Muscle layer of duodenum (tissue), 2 donors: ENCODE results near the gene DDX51.
"Not testable (repeated sequence)": the region's sequence is repeated elsewhere in the genome, so short reads cannot be mapped to it uniquely, and the experiment has no call there.

Source experiments
- H3K27ac ChIP-seq: one replicate; pipeline ENCODE4 v1.7.0; 2013; ENCODE audit warnings: mild to moderate bottlenecking, low read length
- H3K27me3 ChIP-seq: one replicate; pipeline ENCODE4 v1.7.0; 2013; ENCODE audit warnings: low read depth, mild to moderate bottlenecking, control low read depth, low read length
- H3K36me3 ChIP-seq, 2 donors: one replicate each; pipeline ENCODE4 v1.7.0; 2013; ENCODE audit warnings: low read length in 2 of 2, control low read depth in 1 of 2, mild to moderate bottlenecking in 1 of 2; ENCODE audit not compliant: insufficient read depth in 2 of 2, control insufficient read depth in 1 of 2
- H3K4me1 ChIP-seq, 2 donors: one replicate each; pipeline ENCODE4 v1.7.0; 2013; ENCODE audit warnings: low read length in 2 of 2, mild to moderate bottlenecking in 2 of 2, control low read depth in 1 of 2, moderate library complexity in 1 of 2; ENCODE audit not compliant: insufficient read depth in 2 of 2, control insufficient read depth in 1 of 2
- H3K4me3 ChIP-seq, 2 donors: one replicate each; pipeline ENCODE4 v1.7.0; 2013; ENCODE audit warnings: low read length in 2 of 2, low read depth in 1 of 2, mild to moderate bottlenecking in 1 of 2
- H3K9me3 ChIP-seq, 2 donors: one replicate each; pipeline ENCODE4 v1.7.0; 2013; ENCODE audit warnings: low read length in 2 of 2, control low read depth in 1 of 2, mild to moderate bottlenecking in 1 of 2; ENCODE audit not compliant: control insufficient read depth in 1 of 2
- donor health status: healthy.

Gene DDX51

DNA sequence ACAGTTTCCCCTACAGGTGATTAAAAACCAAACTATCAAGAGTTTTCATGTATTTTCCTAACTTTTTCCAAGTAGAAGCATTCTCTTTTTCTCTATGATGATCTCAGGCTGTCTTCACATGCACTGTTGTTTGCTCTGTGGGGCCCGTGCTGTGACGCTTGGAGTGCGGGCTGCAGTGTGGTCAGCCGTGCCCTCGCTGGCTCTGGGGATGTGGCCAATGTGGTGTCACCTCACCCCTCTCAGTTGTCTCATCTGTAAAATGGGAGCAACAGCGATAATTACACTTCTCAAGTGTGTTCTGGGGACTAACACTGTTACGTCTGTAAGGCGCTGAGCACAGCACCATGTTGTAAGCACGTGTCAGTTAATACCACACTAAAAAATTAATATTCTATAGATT, 28.6 kb downstream of the DDX51 start:
- Histone ChIP-seq H3K9me3 (no peaks in the 10 kb centered on the region), H3K4me1 (no peaks in the 10 kb centered on the region), H3K27me3 (no peaks in the 10 kb centered on the region), H3K4me3 (no peak overlapping the region), H3K36me3 (peaks cover 20 to 67% of the 10 kb centered on the region in 2 donors), H3K27ac (no peak overlapping the region)

DNA sequence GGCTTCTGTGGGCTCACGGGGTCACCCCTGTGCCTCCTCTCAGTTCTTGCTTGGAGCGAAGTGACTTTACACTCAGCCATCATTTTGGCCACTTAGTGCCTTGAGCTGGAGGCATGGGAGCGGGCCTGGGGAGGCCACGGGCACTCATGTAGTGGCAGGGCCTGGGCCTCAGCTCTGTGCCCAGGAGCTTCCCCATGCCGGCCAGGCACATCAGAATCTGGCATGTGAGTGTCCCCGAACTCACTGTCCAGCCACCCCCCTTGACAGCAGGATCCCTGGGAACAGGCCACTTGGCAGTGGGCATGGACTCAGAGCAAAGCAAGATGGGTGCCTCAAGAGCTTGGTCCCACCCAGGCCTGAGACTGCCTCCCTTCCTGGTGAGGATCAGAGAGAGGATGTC, 29.5 kb downstream of the DDX51 start:
- no peak overlapping the region for H3K4me3 ChIP-seq
- H3K4me1 ChIP-seq, result no peaks in the 10 kb centered on the region
- no peaks in the 10 kb centered on the region for H3K9me3 ChIP-seq
- peaks cover 24 to 66% of the 10 kb centered on the region in 2 donors for H3K36me3 ChIP-seq
- H3K27me3 ChIP-seq, result no peaks in the 10 kb centered on the region
- H3K27ac ChIP-seq, result no peak overlapping the region

DNA sequence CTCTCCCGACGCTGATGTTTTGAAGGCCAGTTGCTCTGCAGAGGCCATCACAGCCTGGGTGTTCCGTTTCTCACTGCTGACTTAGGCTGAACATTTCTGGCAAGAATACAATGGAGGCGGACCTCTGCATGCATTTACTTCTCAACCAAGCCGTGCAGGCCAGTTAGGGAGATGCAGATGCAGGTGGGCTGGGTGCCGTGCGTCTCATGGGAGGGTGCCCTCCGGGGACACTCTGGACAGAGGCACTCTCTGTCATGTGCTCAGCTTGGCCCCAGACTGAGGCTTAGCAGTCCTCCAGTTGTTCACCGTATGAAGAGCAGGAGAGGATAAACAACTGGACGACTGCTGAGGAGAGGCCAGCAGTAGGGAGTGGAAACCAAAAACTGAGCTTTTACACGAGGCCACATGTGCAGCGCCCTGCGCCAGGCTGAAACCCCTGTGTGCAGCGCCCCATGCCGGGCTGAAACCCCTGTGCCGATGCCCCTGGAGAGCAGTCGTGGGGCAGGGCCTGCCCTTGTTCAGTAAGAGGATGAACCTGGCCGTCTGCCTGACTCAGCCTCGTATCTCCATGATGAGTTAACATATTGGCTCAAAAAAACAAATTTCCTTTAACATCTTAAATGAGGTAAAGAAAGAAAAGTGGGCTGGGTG, 32.3 kb downstream of the DDX51 start:
- Histone ChIP-seq H3K27me3 (no peaks in the 10 kb centered on the region), H3K27ac (no peak overlapping the region), H3K36me3 (peaks cover 28 to 63% of the 10 kb centered on the region in 2 donors), H3K4me3 (no peak overlapping the region), H3K4me1 (no peaks in the 10 kb centered on the region), H3K9me3 (no peaks in the 10 kb centered on the region)

GRCh38 chr12:132110677-132111076, 33.4 kb downstream of the DDX51 start:
- H3K27ac ChIP-seq, result no peak overlapping the region
- H3K9me3 ChIP-seq, result no peaks in the 10 kb centered on the region
- H3K36me3 ChIP-seq, result peaks cover 27 to 60% of the 10 kb centered on the region in 2 donors
- no peak overlapping the region for H3K4me3 ChIP-seq
- no peaks in the 10 kb centered on the region for H3K4me1 ChIP-seq
- H3K27me3 ChIP-seq, result no peaks in the 10 kb centered on the region

DNA sequence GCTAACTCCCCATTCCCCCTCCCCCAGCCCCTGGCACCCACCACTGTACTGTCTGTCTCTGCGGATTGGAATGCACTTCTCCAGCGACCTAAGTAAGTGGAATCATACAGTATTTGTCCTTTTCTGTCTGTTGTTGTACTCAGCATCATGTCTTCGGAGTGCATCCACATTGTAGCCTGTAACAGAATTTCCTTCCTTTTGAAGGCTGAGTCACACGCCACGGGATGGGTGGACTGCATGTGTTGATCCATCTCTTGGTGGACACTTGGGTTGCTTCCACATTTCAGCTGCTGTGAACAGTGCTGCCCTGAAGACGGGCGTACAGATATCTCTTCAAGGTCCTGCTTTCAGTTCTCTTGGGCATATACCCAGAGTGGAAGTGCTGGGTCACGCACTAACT, 34.4 kb downstream of the DDX51 start:
- peaks cover 17 to 56% of the 10 kb centered on the region in 2 donors for H3K36me3 ChIP-seq
- H3K27me3 ChIP-seq, result no peaks in the 10 kb centered on the region
- H3K27ac ChIP-seq, result no peak overlapping the region
- no peaks in the 10 kb centered on the region for H3K4me1 ChIP-seq
- H3K9me3 ChIP-seq, result no peaks in the 10 kb centered on the region
- no peak overlapping the region for H3K4me3 ChIP-seq

GRCh38 chr12:132108211-132108832, 35.8 kb downstream of the DDX51 start:
- no peaks in the 10 kb centered on the region for H3K9me3 ChIP-seq
- H3K36me3 ChIP-seq, result peaks cover 11 to 46% of the 10 kb centered on the region in 2 donors

GRCh38 chr12:132106921-132107320, 37.2 kb downstream of the DDX51 start:
- Histone ChIP-seq H3K27me3 (no peaks in the 10 kb centered on the region), H3K4me3 (no peak overlapping the region), H3K4me1 (no peaks in the 10 kb centered on the region), H3K27ac (no peak overlapping the region), H3K36me3 (peaks cover 11 to 43% of the 10 kb centered on the region in 2 donors), H3K9me3 (no peaks in the 10 kb centered on the region)

More at GRCh38 chr12:132108211-132108832, 35.8 kb downstream of the DDX51 start:
- no peak overlapping the region for H3K4me3 ChIP-seq
- H3K27ac ChIP-seq, result no peak overlapping the region
- H3K4me1 ChIP-seq, result no peaks in the 10 kb centered on the region
- H3K27me3 ChIP-seq, result no peaks in the 10 kb centered on the region

GRCh38 chr12:132105467-132105866, 38.7 kb downstream of the DDX51 start:
- H3K36me3 ChIP-seq, result peaks cover 11 to 42% of the 10 kb centered on the region in 2 donors

DNA sequence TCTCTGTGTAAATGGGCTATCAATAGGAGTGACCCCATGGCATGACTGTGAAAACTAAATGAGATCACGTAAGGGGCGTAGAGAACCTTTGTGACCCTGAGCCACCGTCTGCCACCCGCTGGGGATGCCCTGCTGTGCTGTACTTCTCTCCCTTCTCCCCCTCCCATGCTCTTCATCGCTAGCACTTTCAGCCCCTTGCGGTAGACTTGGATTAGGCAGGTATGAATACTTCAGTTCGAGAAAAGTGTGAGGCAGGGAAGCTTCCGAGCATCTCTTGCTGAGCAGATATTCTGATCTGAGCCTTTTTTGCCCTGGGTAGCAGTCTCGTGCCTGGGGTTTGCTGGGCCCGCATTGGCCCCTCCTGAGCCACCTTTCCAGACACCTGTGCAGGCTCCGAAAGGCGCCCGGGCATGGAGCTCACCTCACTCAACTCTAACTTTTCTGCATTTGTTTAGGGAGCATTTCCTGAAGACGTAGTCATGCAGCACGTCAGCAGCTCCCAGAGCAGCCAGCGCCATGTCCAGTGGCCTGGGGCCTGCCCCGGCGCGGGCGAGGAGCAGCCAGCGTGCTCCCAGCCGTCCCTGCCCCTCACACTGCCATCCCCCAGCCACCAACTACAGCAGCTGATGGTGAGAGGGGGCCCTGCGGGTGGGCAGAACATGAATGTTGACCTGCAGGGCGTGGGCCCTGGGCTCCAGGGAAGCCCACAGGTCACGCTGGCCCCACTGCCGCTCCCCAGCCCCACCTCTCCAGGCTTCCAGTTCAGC, 40.4 kb downstream of the DDX51 start:
- H3K27me3 ChIP-seq, result no peaks in the 10 kb centered on the region
- H3K27ac ChIP-seq, result no peak overlapping the region
- peaks cover 6 to 36% of the 10 kb centered on the region in 2 donors for H3K36me3 ChIP-seq

More at GRCh38 chr12:132105467-132105866, 38.7 kb downstream of the DDX51 start:
- no peak overlapping the region for H3K4me3 ChIP-seq
- H3K27ac ChIP-seq, result no peak overlapping the region
- H3K9me3 ChIP-seq, result no peaks in the 10 kb centered on the region
- no peaks in the 10 kb centered on the region for H3K4me1 ChIP-seq
- no peaks in the 10 kb centered on the region for H3K27me3 ChIP-seq

GRCh38 chr12:132103072-132103471, 41.0 kb downstream of the DDX51 start:
- not testable (repeated sequence) for H3K27me3 ChIP-seq, H3K9me3 ChIP-seq, H3K4me1 ChIP-seq, H3K27ac ChIP-seq, H3K4me3 ChIP-seq
- peaks cover 6 to 30% of the 10 kb centered on the region in 2 donors for H3K36me3 ChIP-seq

More for the DNA sequence above, 40.4 kb downstream of the DDX51 start:
- no peaks in the 10 kb centered on the region for H3K4me1 ChIP-seq
- H3K4me3 ChIP-seq, result no peak overlapping the region
- H3K9me3 ChIP-seq, result no peaks in the 10 kb centered on the region

- Histone ChIP-seq H3K9me3 (no peaks in the 10 kb centered on the region), H3K4me1 (no peaks in the 10 kb centered on the region), H3K4me3 (no peak overlapping the region), H3K27me3 (no peaks in the 10 kb centered on the region), H3K27ac (no peak overlapping the region), H3K36me3 (peaks cover 6 to 27% of the 10 kb centered on the region in 2 donors)
Measured at GRCh38 chr12:132102297-132102696, 41.8 kb downstream of the DDX51 start.
